HepG2 (cell line): ENCODE results near the gene FUT6. TPM values are rescaled to one million over a fixed set of nuclear protein-coding genes. Genes with fewer than 3 reads are reported as not detected.

Source experiments
- ADNP ChIP-seq: sonication (generic); formaldehyde crosslinking; IDR thresholded peaks from 2 replicates; pipeline ENCODE4 v1.4.0; 2020; ENCODE audit warnings: missing genetic modification reagents
- CERS6 ChIP-seq: sonication (generic); formaldehyde crosslinking; IDR thresholded peaks from 2 replicates; pipeline ENCODE4 v1.5.0; 2020; ENCODE audit warnings: missing genetic modification reagents
- HINFP ChIP-seq: sonication (generic); formaldehyde crosslinking; IDR thresholded peaks from 2 replicates; pipeline ENCODE4 v1.4.0; 2020; ENCODE audit warnings: low read depth, mild to moderate bottlenecking, missing genetic modification reagents
- KDM5B ChIP-seq: sonication (generic); formaldehyde crosslinking; IDR thresholded peaks from 2 replicates; pipeline ENCODE4 v1.4.0; 2020; ENCODE audit warnings: missing genetic modification reagents, mild to moderate bottlenecking, borderline replicate concordance
- MAZ ChIP-seq, 2 experiments: sonication (generic) in 1 of 2; formaldehyde crosslinking in 1 of 2; IDR thresholded peaks; 2 replicates each; pipeline versions ENCODE4 v1.5.0 to v1.6.1; 2012 to 2020; ENCODE audit warnings: low read depth in 2 of 2, mild to moderate bottlenecking in 2 of 2, borderline replicate concordance in 1 of 2, improper control_type of control experiment in 1 of 2, low read length in 1 of 2, missing genetic modification reagents in 1 of 2, moderate library complexity in 1 of 2
- MLLT10 ChIP-seq: sonication (generic); formaldehyde crosslinking; IDR thresholded peaks from 2 replicates; pipeline ENCODE4 v1.4.0; 2020; ENCODE audit warnings: missing genetic modification reagents
- MXD3 ChIP-seq: IDR thresholded peaks from 2 replicates; pipeline ENCODE4 v1.6.1; 2016; ENCODE audit warnings: mild to moderate bottlenecking, missing biosample characterization, missing genetic modification reagents
- ZBTB21 ChIP-seq: sonication (generic); formaldehyde crosslinking; IDR thresholded peaks from 2 replicates; pipeline ENCODE4 v1.4.0; 2020; ENCODE audit warnings: missing genetic modification reagents
- ZBTB4 ChIP-seq: sonication (generic); formaldehyde crosslinking; IDR thresholded peaks from 2 replicates; pipeline ENCODE4 v1.4.0; 2020; ENCODE audit warnings: missing genetic modification reagents, mild to moderate bottlenecking, borderline replicate concordance
- ZMYM4 ChIP-seq: sonication (generic); formaldehyde crosslinking; IDR thresholded peaks from 2 replicates; pipeline ENCODE4 v1.8.1; 2023; ENCODE audit warnings: mild to moderate bottlenecking, missing genetic modification reagents
- ZNF350 ChIP-seq: sonication (generic); formaldehyde crosslinking; IDR thresholded peaks from 2 replicates; pipeline ENCODE4 v1.4.0; 2020; ENCODE audit warnings: mild to moderate bottlenecking, low read depth, missing genetic modification reagents, borderline replicate concordance
- ZNF460 ChIP-seq: sonication (generic); formaldehyde crosslinking; IDR thresholded peaks from 2 replicates; pipeline ENCODE4 v1.5.1; 2020; ENCODE audit warnings: missing genetic modification reagents, mild to moderate bottlenecking, borderline replicate concordance
- ZNF614 ChIP-seq: IDR thresholded peaks from 2 replicates; pipeline ENCODE4 v1.6.1; 2018; ENCODE audit warnings: missing biosample characterization, missing genetic modification reagents, inconsistent platforms, borderline replicate concordance
- polyA plus RNA-seq, 8 experiments: library from polyadenylated mRNA; depleted of rRNA in 3 of 8; stranded (reverse) in 7 of 8; unstranded in 1 of 8; fragments of >200 nt; fragmentation: Illumina TruSeq in 4 of 8; extraction: Trizol in 4 of 8; gene quantifications; 2 replicates each; pipeline versions ENCODE4 v1.2.1 to v1.2.3, GENCODE V29; 2011 to 2016; ENCODE audit warnings: low read depth in 4 of 8, missing spikeins in 1 of 8, mixed read lengths in 1 of 8; ENCODE audit not compliant: insufficient read depth in 1 of 8
- total RNA-seq, 5 experiments: library from RNA; depleted of rRNA; stranded (reverse); fragments of >200 nt; fragmentation: Illumina TruSeq; extraction: Trizol; gene quantifications; 2 replicates each; pipeline ENCODE4 v1.2.3, GENCODE V29; 2016; ENCODE audit warnings: low read depth in 1 of 5

Gene FUT6
- total and polyA plus RNA-seq, 2 of the 13 experiments (the other 11 are each of a cell fraction or from before 2014, with no cell fraction given): 8.2 to 27.7 TPM

GRCh38 chr19:5873617-5874199 is 34.2 kb upstream of the FUT6 start (continued):
- TF ChIP-seq HINFP (CRISPR knock-in tag) (no peak), CERS6 (CRISPR knock-in tag) (no peak), ZMYM4 (CRISPR knock-in tag) (0 out of 2 replicates have a peak, but pooled peaks have one; percentile 16), ZBTB4 (CRISPR knock-in tag) (0 out of 2 replicates have a peak, but pooled peaks have one; percentile 60), MAZ (IDR thresholded peaks at IDR 0.05; ENCODE audit: borderline replicate concordance, low read depth, low read length) (no peak), MAZ (CRISPR knock-in tag; IDR thresholded peaks at IDR 0.05; ENCODE audit: low read depth) (no peak), ZBTB21 (CRISPR knock-in tag) (no peak), MLLT10 (CRISPR knock-in tag) (no peak), MXD3 (CRISPR knock-in tag) (no peak), ADNP (CRISPR knock-in tag) (0 out of 2 replicates have a peak, but pooled peaks have one; percentile 23), ZNF460 (no peak), KDM5B (no peak), ZNF614 (CRISPR knock-in tag) (no peak), ZNF350 (CRISPR knock-in tag) (peak; percentile 12; the same call in 1 of the 2 replicates)
